Mucosa of rectum (tissue), 2 donors: ENCODE data around the gene REEP3.
"Not testable (repeated sequence)": the region's sequence is repeated elsewhere in the genome, so short reads cannot be mapped to it uniquely, and the experiment has no call there.

Source experiments
- H3K27ac ChIP-seq, 2 donors: one replicate each; pipeline ENCODE4 v1.7.0; 2013; ENCODE audit warnings: inconsistent platforms in 2 of 2, low read depth in 2 of 2, low read length in 2 of 2
- H3K27me3 ChIP-seq, 2 donors: one replicate each; pipeline ENCODE4 v1.7.0; 2013; ENCODE audit warnings: low read length in 2 of 2; ENCODE audit not compliant: control insufficient read depth in 2 of 2, insufficient read depth in 2 of 2
- H3K36me3 ChIP-seq, 2 donors: one replicate each; pipeline ENCODE4 v1.7.0; 2013; ENCODE audit warnings: low read length in 2 of 2; ENCODE audit not compliant: control insufficient read depth in 2 of 2, insufficient read depth in 2 of 2
- H3K4me1 ChIP-seq, 2 donors: one replicate each; pipeline ENCODE4 v1.7.0; 2013; ENCODE audit warnings: low read length in 2 of 2, mild to moderate bottlenecking in 1 of 2; ENCODE audit not compliant: control insufficient read depth in 2 of 2, insufficient read depth in 2 of 2
- H3K4me3 ChIP-seq, 2 donors: one replicate each; pipeline ENCODE4 v1.7.0; 2013; ENCODE audit warnings: low read length in 2 of 2
- H3K9ac ChIP-seq, 2 donors: one replicate each; pipeline ENCODE4 v1.7.0; 2013; ENCODE audit warnings: low read length in 2 of 2, low read depth in 1 of 2, mild to moderate bottlenecking in 1 of 2
- H3K9me3 ChIP-seq, 2 donors: one replicate each; pipeline ENCODE4 v1.7.0; 2013; ENCODE audit warnings: low read length in 2 of 2; ENCODE audit not compliant: control insufficient read depth in 2 of 2
- donor health status: healthy.
- donor health status: Normal muscosa, but diverticular disease.

Gene REEP3

DNA sequence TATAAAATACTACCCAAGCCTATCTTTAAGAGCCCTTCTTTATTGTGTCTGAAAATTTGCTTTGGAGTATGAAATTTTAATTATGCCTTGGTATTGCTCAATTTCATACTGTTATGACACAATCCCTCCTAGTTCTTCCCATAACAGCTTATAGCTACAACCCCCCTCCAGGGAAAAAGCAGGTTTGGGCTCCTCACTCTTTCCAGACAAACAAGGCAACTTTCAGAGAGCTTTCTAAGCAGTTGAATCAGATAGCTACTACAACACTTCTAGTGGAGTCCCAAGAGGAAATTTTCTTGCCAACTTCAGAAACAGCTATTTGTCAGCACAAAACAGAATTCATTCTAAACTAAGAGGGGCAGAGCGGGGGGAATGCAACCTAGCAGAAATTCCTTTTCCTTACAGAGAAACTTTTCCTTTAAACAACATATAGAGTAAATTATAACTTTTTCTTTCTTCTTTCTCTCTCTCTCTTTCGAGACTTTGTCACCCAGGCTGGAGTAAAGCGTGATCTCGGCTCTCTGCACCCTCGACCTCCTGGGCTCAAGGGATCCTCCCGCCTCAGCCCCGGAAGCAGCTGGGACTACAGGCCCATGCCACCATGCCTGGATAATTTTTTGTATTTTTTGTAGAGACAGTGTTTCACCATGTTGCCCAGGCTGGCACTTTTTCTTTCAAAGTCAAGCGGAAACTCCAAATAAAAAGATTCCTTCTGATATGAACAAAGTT, 29.4 kb upstream of the REEP3 start:
- Histone ChIP-seq H3K27me3 (no peaks in the 10 kb centered on the region), H3K4me3 (no peak overlapping the region), H3K36me3 (no peaks in the 10 kb centered on the region), H3K4me1 (peaks cover 0 to 6% of the 10 kb centered on the region in 2 donors), H3K9ac (no peak overlapping the region), H3K27ac (no peak overlapping the region), H3K9me3 (no peaks in the 10 kb centered on the region)

DNA sequence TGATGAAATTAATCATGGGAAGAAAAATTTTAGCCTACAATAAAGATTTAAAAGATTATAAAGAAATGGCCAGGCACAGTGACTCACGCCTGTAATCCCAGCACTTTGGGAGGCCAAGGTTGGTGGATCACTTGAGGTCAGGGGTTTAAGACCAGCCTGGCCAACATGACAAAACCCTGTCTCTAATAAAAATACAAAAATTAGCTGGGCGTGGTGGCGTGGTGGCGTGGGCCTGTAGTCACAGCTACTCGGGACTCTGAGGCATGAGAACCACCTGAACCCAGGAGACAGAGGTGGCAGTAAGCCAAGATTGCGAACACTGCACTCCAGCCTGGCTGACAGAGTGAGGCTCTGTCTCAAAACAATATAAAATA, 28.9 kb upstream of the REEP3 start:
- not testable (repeated sequence) for H3K36me3 ChIP-seq, H3K9ac ChIP-seq, H3K4me3 ChIP-seq, H3K27me3 ChIP-seq, H3K27ac ChIP-seq, H3K9me3 ChIP-seq, H3K4me1 ChIP-seq

DNA sequence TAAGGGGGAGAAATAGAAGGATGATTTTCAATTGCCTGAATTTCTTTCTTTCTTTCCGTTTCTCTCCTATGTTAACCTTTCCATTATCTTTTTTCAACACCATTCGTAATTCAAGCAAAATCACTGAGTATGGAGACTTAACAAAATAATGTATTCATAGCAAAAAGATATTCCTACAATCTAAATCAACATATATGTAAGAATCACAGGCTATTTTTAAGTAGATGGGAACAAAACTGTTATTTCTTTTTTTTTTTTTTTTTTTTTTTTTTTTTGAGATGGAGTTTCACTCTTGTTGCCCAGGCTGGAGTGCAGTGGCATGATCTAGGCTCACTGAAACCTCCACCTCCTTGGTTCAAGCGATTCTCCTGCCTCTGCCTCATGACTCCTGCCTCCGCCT, 28.2 kb upstream of the REEP3 start:
- no peak overlapping the region for H3K27ac ChIP-seq
- H3K27me3 ChIP-seq, result no peaks in the 10 kb centered on the region
- no peaks in the 10 kb centered on the region for H3K9me3 ChIP-seq
- H3K9ac ChIP-seq, result no peak overlapping the region
- no peak overlapping the region for H3K4me3 ChIP-seq
- H3K4me1 ChIP-seq, result peaks cover 0 to 6% of the 10 kb centered on the region in 2 donors
- no peaks in the 10 kb centered on the region for H3K36me3 ChIP-seq

DNA sequence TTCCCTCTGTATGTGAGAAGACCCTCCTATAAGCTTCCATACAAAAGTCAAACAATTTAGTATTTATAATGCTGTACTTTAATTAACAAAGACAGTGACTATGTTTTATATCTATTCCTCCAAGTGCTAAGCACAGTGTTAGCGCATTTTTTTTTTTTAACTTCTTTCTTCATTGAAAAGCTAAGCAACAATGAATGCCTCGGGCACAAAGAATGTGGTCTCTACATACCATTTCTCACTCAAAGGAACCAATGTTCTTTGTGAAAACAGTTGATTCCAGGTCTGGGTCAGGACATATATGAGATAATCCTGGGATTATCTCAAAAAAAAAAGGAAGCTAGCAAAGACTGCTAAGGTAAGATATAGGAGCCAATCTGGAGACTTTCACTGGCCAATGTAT, 26.2 kb upstream of the REEP3 start:
- H3K4me1 ChIP-seq, result peaks cover 0 to 6% of the 10 kb centered on the region in 2 donors
- H3K9ac ChIP-seq, result no peak overlapping the region
- H3K36me3 ChIP-seq, result no peaks in the 10 kb centered on the region
- no peak overlapping the region for H3K27ac ChIP-seq
- H3K9me3 ChIP-seq, result no peaks in the 10 kb centered on the region
- no peak overlapping the region for H3K4me3 ChIP-seq
- no peaks in the 10 kb centered on the region for H3K27me3 ChIP-seq

DNA sequence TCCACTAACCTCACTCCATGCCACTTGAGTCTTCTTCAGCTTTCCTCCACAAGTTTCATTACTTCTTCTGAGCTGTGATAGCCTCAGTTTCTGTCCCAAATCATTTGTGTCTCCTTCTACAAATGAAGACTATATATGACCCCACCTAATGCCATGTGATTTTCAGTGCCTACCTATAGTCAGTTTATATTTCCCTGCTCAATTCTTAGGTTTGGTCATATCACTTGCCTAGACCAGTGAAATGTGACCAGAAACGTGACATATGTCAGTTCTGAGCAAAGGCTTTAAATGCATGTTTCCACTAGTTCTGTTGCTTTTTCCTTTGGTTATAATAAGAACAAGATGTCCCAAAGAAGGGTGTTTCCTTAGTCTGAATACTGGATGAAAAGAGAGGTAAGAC, 24.6 kb upstream of the REEP3 start:
- Histone ChIP-seq H3K9me3 (no peaks in the 10 kb centered on the region), H3K4me3 (no peak overlapping the region), H3K27me3 (no peaks in the 10 kb centered on the region), H3K9ac (no peak overlapping the region), H3K36me3 (no peaks in the 10 kb centered on the region), H3K4me1 (peaks cover 0 to 4% of the 10 kb centered on the region in 2 donors), H3K27ac (no peak overlapping the region)

DNA sequence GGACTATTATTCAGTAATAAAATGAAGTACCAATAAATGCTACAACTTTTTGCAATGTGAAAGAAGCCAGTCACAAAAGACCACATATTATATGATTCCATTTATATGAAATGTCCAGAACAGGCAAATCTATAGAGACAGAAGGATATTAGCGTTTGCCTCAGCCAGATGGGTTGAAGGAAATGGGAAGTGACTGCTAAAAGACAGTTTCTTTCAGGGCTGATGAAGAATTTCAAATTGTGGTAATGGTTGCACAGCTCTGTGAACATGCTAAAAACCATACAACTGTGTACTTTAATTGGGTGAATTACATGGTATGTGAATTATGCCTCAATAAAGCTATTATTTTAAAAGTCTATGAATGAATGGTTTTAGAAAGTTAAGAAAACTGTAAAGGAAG, 23.9 kb upstream of the REEP3 start:
- Histone ChIP-seq H3K36me3 (no peaks in the 10 kb centered on the region), H3K9me3 (no peaks in the 10 kb centered on the region), H3K4me3 (no peak overlapping the region), H3K9ac (no peak overlapping the region), H3K27ac (no peak overlapping the region), H3K4me1 (no peaks in the 10 kb centered on the region), H3K27me3 (no peaks in the 10 kb centered on the region)

DNA sequence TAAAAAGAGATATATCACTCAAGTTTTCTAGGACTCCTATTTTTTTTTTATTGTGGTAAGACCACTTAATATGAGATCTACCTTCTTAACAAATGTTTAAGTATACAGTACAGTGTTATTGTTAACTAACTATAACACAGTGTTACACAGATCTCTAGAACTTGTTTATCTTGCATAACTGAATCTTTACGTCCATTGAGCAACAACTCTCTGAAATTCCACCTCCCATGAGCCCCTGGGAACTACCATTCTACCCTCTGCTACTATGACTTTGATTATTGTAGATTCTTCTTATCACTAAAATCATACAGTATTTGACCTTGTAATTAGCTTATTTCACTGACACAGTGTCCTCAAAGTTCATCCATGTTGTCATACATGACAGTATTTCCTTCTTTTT, 22.5 kb upstream of the REEP3 start:
- Histone ChIP-seq H3K4me1 (peaks cover 2 to 3% of the 10 kb centered on the region in 2 donors), H3K27ac (no peak overlapping the region), H3K27me3 (no peaks in the 10 kb centered on the region), H3K9me3 (no peaks in the 10 kb centered on the region), H3K36me3 (no peaks in the 10 kb centered on the region), H3K9ac (no peak overlapping the region), H3K4me3 (no peak overlapping the region)

GRCh38 chr10:63500551-63500950, 20.6 kb upstream of the REEP3 start:
- H3K9ac ChIP-seq, H3K27me3 ChIP-seq: not testable (repeated sequence)

DNA sequence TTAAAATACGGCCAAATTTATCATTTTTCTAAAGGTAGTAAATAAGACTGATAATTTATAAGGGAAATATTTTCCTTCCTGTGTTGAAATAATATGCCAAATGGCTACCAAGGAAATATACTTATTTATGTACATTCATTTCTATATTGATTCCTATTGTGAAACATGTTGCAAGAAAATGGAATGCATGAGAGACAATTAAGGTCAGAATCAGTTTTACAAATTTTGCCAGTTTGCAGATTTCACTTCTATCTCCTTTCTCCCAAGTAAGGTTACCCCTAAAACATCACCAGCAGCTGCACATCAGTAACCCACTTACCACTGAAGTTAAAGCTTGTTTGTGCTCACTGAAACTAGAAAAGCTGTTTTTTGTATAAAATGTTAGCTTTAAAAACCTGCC, 19.2 kb upstream of the REEP3 start:
- Histone ChIP-seq H3K27ac (no peak overlapping the region), H3K4me3 (no peak overlapping the region), H3K9ac (no peak overlapping the region), H3K27me3 (no peaks in the 10 kb centered on the region), H3K4me1 (peaks cover 3% of the 10 kb centered on the region in 2 donors), H3K9me3 (no peaks in the 10 kb centered on the region), H3K36me3 (no peaks in the 10 kb centered on the region)

More at GRCh38 chr10:63500551-63500950, 20.6 kb upstream of the REEP3 start:
- not testable (repeated sequence) for H3K27ac ChIP-seq, H3K9me3 ChIP-seq, H3K4me3 ChIP-seq, H3K36me3 ChIP-seq, H3K4me1 ChIP-seq

DNA sequence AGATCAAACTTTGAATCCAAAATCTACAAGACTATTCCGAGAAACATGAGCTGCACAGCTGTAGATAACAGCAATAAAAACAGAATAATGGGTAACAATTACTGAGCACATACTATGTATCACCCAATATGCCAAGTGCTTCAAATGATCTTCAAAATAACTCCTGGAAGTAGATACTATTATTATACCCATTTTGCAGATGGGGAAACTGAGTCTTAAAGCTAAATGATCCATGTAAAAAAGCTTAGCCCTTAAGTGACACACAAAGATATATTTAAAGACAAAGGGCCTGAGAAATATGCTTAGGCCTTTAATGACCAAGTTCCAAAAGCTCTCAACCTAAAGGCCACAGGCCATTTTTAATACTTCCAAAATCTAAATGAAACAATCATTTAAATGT, 18.4 kb upstream of the REEP3 start:
- no peaks in the 10 kb centered on the region for H3K36me3 ChIP-seq
- H3K27ac ChIP-seq, result no peak overlapping the region
- H3K27me3 ChIP-seq, result no peaks in the 10 kb centered on the region
- peaks cover 3% of the 10 kb centered on the region in 2 donors for H3K4me1 ChIP-seq
- no peak overlapping the region for H3K4me3 ChIP-seq
- no peaks in the 10 kb centered on the region for H3K9me3 ChIP-seq
- no peak overlapping the region for H3K9ac ChIP-seq

- Histone ChIP-seq H3K4me3 (no peak overlapping the region), H3K27me3 (no peaks in the 10 kb centered on the region), H3K9ac (no peak overlapping the region), H3K27ac (no peak overlapping the region), H3K9me3 (no peaks in the 10 kb centered on the region), H3K36me3 (no peaks in the 10 kb centered on the region), H3K4me1 (peaks cover 3% of the 10 kb centered on the region in 2 donors)
Observed at GRCh38 chr10:63503395-63503794, 17.8 kb upstream of the REEP3 start.
